Upper lobe of left lung (tissue), 6 donors: ENCODE results near the gene PHYKPL. TPM values are rescaled to one million over a fixed set of nuclear protein-coding genes. Genes with fewer than 3 reads are reported as not detected.

Experiments
- ATAC-seq, 2 donors: fragments of 200-7000 bp; cut with Tn5 transposase; one replicate each; pipeline ENCODE4 v1.9.1; 2022; ENCODE audit warnings: mild to moderate bottlenecking in 2 of 2, moderate library complexity in 2 of 2; ENCODE audit not compliant: low FRiP score in 2 of 2
- DNase-seq, 2 donors: peaks; one replicate each; pipeline ENCODE4 v3.0.0-alpha.2; 2019 to 2020
- H3K27ac ChIP-seq, 4 donors: fragments of 200-600 bp; sonication (generic); one replicate each; pipeline ENCODE4 v1.5.1; 2016 to 2019
- H3K27me3 ChIP-seq, 4 donors: fragments of 200-600 bp; sonication (generic); one replicate each; pipeline ENCODE4 v1.5.1; 2017 to 2019
- H3K36me3 ChIP-seq, 4 donors: fragments of 200-600 bp; sonication (generic); one replicate each; pipeline ENCODE4 v1.5.1; 2016 to 2019
- H3K4me1 ChIP-seq, 4 donors: fragments of 200-600 bp; sonication (generic); one replicate each; pipeline ENCODE4 v1.5.1; 2018 to 2019
- H3K4me3 ChIP-seq, 4 donors: fragments of 200-600 bp; sonication (generic); one replicate each; pipeline ENCODE4 v1.5.1; 2017 to 2019; ENCODE audit warnings: mild to moderate bottlenecking in 2 of 4, moderate library complexity in 1 of 4
- H3K9me3 ChIP-seq, 4 donors: fragments of 200-600 bp; sonication (generic); one replicate each; pipeline ENCODE4 v1.5.1; 2018 to 2019
- EP300 ChIP-seq, 4 donors: sonication (generic); formaldehyde crosslinking; IDR thresholded peaks; one replicate each; pipeline ENCODE4 v1.5.1; 2017; ENCODE audit warnings: antibody characterized with exemption in 4 of 4, control low read depth in 2 of 4
- POLR2A ChIP-seq, 4 donors: fragments of 450-650 bp; IDR thresholded peaks; one replicate each; pipeline ENCODE4 v1.5.1; 2016 to 2017; ENCODE audit warnings: antibody characterized with exemption in 4 of 4, mild to moderate bottlenecking in 2 of 4
- POLR2AphosphoS5 ChIP-seq, 2 donors: sonication (generic); formaldehyde crosslinking; IDR thresholded peaks; one replicate each; pipeline ENCODE4 v1.5.1; 2017; ENCODE audit warnings: antibody characterized with exemption in 2 of 2
- WGBS, 2 donors: methylation state at CpG; one replicate each; pipeline ENCODE4 v1.1.5; 2017 to 2018; 5-methylcytosine and 5-hydroxymethylcytosine counted together
- total RNA-seq, 6 donors: library from RNA; depleted of rRNA in 4 of 6; stranded (reverse); fragments of >200 nt in 4 of 6; gene quantifications; one replicate each; pipeline versions ENCODE4 v1.1.0 to v1.2.1, GENCODE V29; 2016 to 2021
- TF ChIP-seq, protein P1 (sequence below), 6 experiments: fragments of 450-650 bp in 4 of 6; fragments of 200-600 bp in 2 of 6; sonication (generic) in 2 of 6; IDR thresholded peaks; one replicate each; pipeline ENCODE4 v1.5.1; 2016 to 2019; ENCODE audit warnings: antibody characterized with exemption in 6 of 6
- donor health status: DM: no; HTN: no; CAD: no; lungs with moderate emphysema.
- donor health status: DM: no; HTN: yes; CAD: no; lungs with severe emphysema.

Gene PHYKPL
- total RNA-seq, 6 donors from 2014 or later: 61.0 to 237 (median 91.9) TPM

DNA sequence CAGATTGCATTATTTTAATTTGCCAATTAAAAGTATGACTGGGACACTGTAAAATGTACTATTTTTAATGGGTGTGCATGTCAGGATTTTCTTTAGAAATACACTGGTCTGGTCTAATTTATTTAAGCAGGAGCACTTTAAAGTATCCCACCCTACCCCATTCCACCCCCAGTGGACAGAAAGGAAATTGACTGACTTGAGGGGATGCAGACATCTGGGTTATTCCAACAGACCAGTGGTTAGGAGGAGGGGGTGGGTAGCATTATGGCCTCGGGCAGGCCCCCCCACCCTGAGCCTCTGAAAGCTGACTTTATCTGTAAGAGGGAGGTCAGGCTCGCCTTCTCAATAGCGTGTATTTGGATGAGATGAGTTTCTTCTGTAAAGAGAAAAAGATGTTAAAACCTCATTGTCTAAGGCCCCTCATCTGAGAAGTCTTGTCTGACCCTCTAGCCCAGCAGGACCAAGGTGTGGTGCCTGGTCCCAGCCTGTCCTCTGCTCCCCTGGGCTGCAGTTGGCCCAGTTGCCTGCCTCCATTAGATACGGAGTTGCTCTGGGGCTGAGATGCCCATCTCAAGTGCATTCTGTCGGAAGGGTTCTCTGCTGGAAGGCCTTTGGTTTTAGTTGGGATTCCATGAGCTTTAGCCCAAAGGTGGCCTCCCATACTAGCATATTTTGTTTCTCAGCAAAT, 23.9 kb downstream of the PHYKPL start:
- DNase-seq: no peak
- Histone ChIP-seq H3K4me1 (peaks cover 25 to 35% (median 30%) of the 10 kb centered on the region in 4 donors), H3K27me3 (no peaks in the 10 kb centered on the region), H3K4me3 (no peak overlapping the region), H3K9me3 (no peaks in the 10 kb centered on the region), H3K36me3 (peaks cover 42 to 77% (median 71%) of the 10 kb centered on the region in 4 donors), H3K27ac (no peak overlapping the region)
- WGBS, 2 donors: 80 to 88% methylated on average over 3 to 5 of the region's 5 CpGs
- no peak for TF ChIP-seq EP300 (IDR thresholded peaks at IDR 0.05)
- TF ChIP-seq, protein P1, sequence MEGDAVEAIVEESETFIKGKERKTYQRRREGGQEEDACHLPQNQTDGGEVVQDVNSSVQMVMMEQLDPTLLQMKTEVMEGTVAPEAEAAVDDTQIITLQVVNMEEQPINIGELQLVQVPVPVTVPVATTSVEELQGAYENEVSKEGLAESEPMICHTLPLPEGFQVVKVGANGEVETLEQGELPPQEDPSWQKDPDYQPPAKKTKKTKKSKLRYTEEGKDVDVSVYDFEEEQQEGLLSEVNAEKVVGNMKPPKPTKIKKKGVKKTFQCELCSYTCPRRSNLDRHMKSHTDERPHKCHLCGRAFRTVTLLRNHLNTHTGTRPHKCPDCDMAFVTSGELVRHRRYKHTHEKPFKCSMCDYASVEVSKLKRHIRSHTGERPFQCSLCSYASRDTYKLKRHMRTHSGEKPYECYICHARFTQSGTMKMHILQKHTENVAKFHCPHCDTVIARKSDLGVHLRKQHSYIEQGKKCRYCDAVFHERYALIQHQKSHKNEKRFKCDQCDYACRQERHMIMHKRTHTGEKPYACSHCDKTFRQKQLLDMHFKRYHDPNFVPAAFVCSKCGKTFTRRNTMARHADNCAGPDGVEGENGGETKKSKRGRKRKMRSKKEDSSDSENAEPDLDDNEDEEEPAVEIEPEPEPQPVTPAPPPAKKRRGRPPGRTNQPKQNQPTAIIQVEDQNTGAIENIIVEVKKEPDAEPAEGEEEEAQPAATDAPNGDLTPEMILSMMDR (IDR thresholded peaks at IDR 0.05): peak in 1 of 6 experiments; percentile 4
- no peak for ATAC-seq

DNA sequence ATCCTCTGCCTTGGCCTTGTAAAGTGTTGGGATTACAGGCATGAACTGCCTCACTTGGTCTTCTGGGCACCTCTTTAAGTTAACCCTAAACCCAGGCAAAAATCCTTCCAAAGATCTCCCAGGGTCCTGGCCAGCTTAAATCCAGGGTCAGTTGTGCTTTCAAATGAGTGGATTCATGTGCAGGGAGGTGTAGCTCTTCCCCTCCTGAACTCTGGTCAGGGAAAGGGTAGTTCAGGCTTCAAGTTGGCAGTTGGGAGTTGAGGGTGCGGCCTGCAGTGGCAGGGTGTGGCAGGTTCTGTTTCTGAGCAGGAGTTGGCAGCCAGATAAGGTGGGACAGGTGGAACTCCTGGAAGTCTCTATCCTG, 24.7 kb downstream of the PHYKPL start:
- 75 to 89% methylated on average over 1 of the region's 1 CpG for WGBS, 2 donors
- Histone ChIP-seq H3K9me3 (no peaks in the 10 kb centered on the region), H3K27me3 (no peaks in the 10 kb centered on the region), H3K27ac (peak overlapping the region in 3 of 4 donors; percentile 9 to 20 (median 10)), H3K36me3 (peaks cover 40 to 69% (median 63%) of the 10 kb centered on the region in 4 donors), H3K4me3 (no peak overlapping the region), H3K4me1 (peaks cover 26 to 32% (median 29%) of the 10 kb centered on the region in 4 donors)
- DNase-seq (no peak), ATAC-seq (no peak)
- TF ChIP-seq, protein P1 (IDR thresholded peaks at IDR 0.05): no peak
- TF ChIP-seq EP300 (IDR thresholded peaks at IDR 0.05): no peak
- no peak for TF ChIP-seq POLR2AphosphoS5 (IDR thresholded peaks at IDR 0.05)
- TF ChIP-seq POLR2A (IDR thresholded peaks at IDR 0.05): no peak

DNA sequence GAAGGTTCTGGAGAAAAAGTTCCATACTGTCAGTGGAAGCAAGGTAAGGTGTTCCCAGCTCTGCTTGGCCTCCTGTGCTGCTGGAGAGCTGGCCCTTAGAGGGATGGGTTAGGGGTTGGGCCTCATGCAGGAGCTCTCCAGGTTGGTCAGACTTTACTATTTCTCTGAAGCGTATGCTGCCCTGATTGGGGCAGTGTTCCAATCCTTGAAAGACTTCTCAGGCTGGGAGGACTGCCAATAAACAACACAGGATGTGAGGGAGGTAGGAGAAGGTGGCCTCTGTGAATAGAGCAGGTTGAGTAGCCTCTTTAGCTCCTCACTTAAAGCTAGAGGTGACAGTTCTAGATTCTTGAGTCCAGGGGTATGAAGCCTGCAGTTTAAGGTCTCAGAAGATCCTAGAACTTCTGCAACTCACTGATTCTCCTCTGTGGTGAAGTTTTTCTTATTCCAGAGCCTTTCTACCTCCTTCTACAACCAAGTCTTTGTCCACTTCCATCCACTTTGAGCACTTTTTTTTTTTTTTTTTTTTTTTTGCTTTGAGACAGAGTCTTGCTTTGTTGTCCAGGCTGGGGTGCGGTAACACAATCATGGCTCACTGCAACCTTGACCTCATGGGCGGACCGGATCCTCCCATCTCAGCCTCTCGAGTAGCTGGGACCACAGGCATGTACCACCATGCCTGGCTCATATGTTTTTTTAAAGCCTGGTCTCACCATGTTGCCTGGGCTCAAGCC, 25.3 kb downstream of the PHYKPL start:
- DNase-seq (peak in 1 of 2 donors; percentile 67), ATAC-seq (peak in 1 of 2 donors; percentile 39)
- peak overlapping the region; percentile 9 to 97 (median 50) for H3K27ac ChIP-seq
- peak overlapping the region in 1 of 4 donors; percentile 100 for H3K4me3 ChIP-seq
- no peaks in the 10 kb centered on the region for H3K27me3 ChIP-seq
- TF ChIP-seq, protein P1 (IDR thresholded peaks at IDR 0.05): no peak
- TF ChIP-seq POLR2AphosphoS5 (IDR thresholded peaks at IDR 0.05): no peak
- no peak for TF ChIP-seq POLR2A (IDR thresholded peaks at IDR 0.05)
- TF ChIP-seq EP300 (IDR thresholded peaks at IDR 0.05): no peak
- WGBS, 2 donors: 73 to 83% methylated on average over 5 of the region's 5 CpGs
- H3K36me3 ChIP-seq: peaks cover 36 to 64% (median 58%) of the 10 kb centered on the region in 4 donors
- H3K4me1 ChIP-seq: peaks cover 26 to 32% (median 29%) of the 10 kb centered on the region in 4 donors
- H3K9me3 ChIP-seq: no peaks in the 10 kb centered on the region

DNA sequence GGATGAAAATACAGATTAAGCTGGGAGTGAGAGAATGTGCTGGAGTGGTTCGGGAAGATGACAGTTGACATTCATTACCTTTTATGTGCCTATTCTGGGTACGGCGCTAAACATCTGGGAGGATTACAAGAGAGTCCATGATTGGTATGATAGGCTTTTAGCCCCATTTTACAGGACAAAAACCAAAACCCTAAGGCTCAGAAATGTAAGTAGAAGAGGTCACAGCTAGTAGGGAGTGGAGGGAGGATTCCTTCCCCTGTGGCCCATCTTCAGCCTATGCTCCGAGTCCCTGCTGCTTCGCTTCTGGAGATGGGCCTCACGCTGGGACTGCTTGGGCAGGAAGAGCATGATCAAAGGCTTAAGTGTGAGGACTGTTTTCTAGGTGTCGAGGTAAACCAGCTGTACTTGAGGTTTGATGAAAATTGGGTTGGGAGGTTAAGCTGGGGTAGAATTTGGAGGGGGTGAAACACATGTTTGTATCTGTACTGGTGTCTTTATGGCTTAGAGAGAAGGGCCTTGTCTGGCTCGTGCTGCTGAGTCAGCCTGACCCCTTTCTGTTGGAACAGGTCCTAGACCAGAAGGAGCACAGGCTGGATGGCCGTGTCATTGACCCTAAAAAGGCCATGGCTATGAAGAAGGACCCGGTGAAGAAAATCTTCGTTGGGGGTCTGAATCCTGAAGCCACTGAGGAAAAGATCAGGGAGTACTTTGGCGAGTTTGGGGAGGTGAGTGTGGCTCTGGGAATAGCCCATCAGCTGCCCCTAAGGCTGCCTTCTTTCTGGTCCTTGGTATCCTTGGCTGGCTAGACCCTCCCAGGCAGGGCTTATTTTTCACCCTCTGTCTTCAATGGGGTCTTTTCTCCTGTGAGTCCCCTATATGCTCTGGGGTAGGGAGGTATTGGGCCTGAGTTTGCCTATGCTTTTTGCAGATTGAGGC, 26.2 kb downstream of the PHYKPL start:
- peaks cover 26 to 32% (median 29%) of the 10 kb centered on the region in 4 donors for H3K4me1 ChIP-seq
- no peak for TF ChIP-seq POLR2A (IDR thresholded peaks at IDR 0.05)
- no peak for TF ChIP-seq EP300 (IDR thresholded peaks at IDR 0.05)
- TF ChIP-seq, protein P1 (IDR thresholded peaks at IDR 0.05): no peak
- no peak for TF ChIP-seq POLR2AphosphoS5 (IDR thresholded peaks at IDR 0.05)
- no peaks in the 10 kb centered on the region for H3K9me3 ChIP-seq
- peak overlapping the region; percentile 35 to 98 (median 94) for H3K27ac ChIP-seq
- ATAC-seq (no peak), DNase-seq (no peak)
- H3K4me3 ChIP-seq: peak overlapping the region in 3 of 4 donors; percentile 83 to 100 (median 87)
- no peaks in the 10 kb centered on the region for H3K27me3 ChIP-seq
- WGBS, 2 donors: 54 to 60% methylated on average over 12 of the region's 12 CpGs
- peaks cover 27 to 55% (median 49%) of the 10 kb centered on the region in 4 donors for H3K36me3 ChIP-seq
